Measurements from ENCODE around the gene DNM2.
"Not testable (repeated sequence)": the region's sequence is repeated elsewhere in the genome, so short reads cannot be mapped to it uniquely, and the experiment has no call there.

DNM2 gene
- 210 to 330 (median 286) reads per million in 3 experiments for total RNA-seq

DNA sequence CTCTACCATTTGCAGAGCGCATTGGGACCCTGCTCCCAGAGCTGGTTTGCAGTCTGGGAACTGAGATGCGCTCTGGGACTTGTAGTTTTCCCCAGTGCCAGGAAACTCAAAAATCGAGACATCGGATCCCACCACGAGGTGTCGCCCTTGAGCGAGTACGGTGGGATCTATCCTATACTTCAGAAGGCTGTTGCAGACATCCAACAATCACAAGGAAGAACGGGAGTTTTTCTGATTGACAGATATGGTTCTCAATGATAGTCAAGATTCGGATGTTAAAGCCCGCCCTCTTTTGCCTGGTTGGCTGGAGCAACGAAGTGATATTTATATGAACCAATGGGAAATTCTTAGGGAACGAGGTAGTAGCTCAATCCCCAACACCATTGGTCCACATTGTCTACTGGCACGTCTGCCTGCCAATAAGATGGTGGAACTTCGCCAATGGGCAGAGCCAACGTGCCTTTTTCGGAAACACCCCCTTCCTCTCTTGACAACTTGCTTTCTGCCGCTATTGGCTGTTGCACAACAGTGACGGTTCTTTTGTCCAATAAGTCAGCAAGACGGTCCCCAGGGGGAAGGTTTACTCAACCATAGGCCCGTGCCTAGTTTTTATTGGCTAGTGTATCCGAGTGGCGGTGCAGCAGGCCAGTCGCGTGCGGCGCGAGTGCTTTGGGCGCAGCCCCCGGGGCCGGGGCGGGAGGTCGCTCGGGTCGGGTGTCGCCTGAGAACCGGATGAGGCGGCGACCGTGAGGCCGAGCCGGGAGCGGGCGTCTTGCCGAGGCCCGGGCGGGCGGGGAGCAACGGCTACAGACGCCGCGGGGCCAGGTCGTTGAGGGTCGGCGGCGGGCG, at the start of gene DNM2:
Gene DNM2, plus strand, starts transcription at position 724 of the 849 bp plus-strand sequence. CDS start 164 bp downstream, outside the sequence.
- DNase-seq: peak; percentile 100

DNA sequence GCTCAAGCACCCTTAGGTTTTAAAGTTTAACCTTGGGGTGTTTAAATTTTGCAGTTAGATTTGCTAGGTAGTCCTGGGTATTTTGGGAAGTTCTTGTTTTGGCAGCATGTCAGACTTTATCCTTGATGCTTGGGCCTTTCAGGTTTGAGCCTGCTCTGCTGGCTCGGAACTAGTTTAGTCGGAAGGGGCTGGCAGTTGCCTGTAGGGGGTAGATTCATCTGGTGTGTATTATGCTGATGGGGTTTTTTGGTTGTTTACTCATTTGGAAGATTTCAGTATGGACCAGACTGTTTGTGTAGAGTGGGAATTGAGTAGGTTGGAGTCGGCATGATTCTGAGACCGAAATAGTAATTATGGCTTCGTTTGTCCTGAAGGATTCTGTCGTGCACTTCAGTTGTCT, 48.6 kb upstream of the DNM2 start:
- no peak for DNase-seq

- no peak for DNase-seq
Observed at GRCh38 chr19:10670182-10670581, 47.7 kb upstream of the DNM2 start.

DNA sequence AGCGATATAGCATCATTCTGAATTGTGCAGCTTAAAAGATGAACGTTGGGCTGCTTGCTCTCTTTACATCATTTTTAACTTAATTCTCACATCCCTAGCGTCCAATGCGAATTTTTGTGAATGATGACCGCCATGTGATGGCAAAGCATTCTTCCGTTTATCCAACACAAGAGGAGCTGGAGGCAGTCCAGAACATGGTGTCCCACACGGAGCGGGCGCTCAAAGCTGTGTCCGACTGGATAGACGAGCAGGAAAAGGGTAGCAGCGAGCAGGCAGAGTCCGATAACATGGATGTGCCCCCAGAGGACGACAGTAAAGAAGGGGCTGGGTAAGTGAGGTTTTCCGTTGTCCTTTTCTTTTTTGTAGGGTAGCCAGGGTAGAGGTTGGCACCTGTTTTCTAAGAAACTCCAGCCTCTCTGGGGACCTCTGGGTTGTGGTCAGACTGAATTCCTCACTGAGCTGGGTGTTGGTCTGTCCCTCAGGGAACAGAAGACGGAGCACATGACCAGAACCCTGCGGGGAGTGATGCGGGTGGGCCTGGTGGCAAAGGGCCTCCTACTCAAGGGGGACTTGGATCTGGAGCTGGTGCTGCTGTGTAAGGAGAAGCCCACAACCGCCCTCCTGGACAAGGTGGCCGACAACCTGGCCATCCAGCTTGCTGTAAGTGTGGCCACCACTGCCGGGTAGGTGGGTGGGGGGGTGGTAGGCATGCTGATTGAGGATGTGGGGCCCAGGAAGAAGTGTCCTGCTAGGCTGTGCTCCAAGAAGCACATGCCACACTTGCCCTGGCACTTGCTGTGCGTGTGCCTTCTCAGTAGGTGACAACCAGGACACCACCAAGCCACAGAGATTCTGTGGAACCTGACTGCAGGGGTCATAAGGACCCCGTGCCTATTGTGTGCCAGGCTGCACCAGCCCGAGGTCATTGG, 46.7 kb upstream of the DNM2 start:
- DNase-seq: no peak

GRCh38 chr19:10671922-10672321, 46.0 kb upstream of the DNM2 start:
- DNase-seq: not testable (repeated sequence)

- not testable (repeated sequence) for DNase-seq
Observed at GRCh38 chr19:10675214-10675613, 42.7 kb upstream of the DNM2 start.

DNA sequence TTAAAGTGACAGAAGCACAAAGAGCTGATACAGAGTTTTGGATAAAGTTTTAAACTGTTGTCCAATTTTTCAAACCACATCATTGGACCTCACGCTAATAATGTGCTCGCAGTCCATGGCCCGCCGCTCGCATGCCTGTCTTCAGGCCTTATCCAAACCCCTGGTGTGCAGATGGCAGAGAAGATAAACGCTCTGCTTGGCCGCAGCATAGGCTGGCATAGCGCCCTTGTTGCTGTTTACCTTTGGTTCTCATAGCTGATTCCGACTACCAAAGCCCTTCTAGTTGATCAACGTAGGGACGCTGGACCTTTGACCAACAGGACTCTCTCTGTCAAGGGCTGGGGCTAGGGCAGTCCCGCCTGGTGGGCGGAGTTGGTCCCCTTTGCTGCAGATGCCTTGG, 40.1 kb upstream of the DNM2 start:
- DNase-seq: no peak

- DNase-seq: no peak
Observed at GRCh38 chr19:10678813-10679212, 39.1 kb upstream of the DNM2 start.

GRCh38 chr19:10679743-10680142, 38.1 kb upstream of the DNM2 start:
- no peak for DNase-seq

DNA sequence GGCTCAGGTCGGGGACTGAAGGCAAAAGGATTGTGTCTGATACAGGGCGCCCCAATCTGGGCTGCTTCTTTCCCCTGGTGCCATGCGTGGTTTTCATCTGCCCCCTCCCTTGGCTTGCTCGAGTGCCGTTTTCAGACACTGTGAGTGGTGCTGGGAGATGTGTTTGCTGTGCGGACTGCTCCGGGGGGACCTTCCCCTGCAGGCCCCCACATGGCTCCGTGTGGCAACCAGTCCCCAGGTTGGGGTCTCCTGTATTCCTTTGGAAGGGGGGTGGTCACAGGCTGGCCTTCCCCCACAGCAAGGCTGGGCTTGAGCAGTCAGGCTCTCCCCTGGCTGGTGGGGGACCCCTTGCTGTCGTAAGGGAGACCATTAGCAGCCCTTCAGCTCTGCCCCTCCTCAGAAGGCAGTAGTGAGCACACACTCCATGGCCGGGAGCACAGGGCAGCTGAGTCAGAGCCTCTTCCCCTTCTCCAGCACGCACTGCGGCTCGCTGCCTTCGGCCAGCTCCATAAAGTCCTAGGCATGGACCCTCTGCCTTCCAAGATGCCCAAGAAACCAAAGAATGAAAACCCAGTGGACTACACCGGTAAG, 37.2 kb upstream of the DNM2 start:
- DNase-seq: no peak

DNA sequence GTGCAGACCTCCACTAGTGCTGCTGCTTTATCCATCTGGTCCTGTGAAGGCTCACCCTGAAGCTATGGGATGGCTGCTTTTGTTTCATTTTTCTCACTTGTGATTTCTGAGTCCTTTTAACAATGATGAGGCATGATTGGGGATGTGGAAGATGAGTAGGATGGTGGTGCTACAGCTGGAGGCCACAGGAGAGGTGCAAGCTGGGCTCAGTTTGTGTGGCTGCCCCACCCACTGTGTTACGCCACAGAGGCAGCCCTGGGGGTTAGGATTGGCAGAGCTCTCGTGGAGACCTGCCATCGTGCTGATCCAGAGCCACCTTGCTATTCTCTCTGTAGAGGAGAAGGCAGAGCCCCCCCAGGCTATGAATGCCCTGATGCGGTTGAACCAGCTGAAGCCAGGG, 36.2 kb upstream of the DNM2 start:
- DNase-seq: no peak

GRCh38 chr19:10682397-10683063, 35.3 kb upstream of the DNM2 start:
- DNase-seq: no peak

DNA sequence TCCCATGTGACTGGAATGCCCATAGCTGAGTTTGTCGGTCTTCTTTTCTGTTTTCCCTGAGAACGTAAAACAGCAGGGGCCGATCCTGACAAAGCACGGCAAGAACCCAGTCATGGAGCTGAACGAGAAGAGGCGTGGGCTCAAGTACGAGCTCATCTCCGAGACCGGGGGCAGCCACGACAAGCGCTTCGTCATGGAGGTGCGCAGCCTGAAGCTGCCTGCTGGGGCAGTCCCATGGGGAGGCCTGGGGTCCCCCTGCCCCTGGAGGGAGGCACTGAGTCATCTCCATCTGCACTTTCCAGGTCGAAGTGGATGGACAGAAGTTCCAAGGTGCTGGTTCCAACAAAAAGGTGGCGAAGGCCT, 34.8 kb upstream of the DNM2 start:
- DNase-seq: no peak

DNA sequence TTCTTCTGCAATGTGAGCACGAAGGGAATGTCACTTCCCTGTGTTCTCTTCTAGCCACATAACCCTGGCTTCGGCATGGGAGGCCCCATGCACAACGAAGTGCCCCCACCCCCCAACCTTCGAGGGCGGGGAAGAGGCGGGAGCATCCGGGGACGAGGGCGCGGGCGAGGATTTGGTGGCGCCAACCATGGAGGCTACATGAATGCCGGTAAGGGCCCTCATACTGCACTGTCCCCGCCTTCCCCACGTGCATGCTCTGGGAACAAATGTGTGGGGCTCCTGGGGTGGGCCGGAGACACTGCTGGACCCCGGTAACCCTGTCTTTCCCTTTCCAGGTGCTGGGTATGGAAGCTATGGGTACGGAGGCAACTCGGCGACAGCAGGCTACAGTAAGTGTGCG, 34.3 kb upstream of the DNM2 start:
- no peak for DNase-seq

DNA sequence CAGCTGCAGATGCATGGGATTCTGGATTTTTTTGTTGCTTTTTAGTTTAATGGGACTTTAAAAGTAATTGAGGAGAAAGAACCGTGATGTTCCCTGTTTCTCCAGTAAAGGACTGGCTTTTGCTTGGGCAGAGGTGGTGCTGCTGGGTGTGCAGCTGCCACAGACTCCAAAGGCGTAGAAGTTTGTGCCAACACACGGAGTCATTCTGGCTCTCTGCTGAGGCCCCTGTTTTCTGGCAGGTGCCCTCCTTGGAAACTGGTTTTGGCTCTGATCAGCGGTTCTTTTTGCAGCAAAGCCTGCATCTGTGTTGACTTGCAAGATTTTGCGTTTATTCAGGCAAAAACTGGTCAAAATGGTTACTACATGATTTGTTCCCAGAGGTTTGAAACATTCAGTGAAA, 32.7 kb upstream of the DNM2 start:
- DNase-seq: no peak

DNA sequence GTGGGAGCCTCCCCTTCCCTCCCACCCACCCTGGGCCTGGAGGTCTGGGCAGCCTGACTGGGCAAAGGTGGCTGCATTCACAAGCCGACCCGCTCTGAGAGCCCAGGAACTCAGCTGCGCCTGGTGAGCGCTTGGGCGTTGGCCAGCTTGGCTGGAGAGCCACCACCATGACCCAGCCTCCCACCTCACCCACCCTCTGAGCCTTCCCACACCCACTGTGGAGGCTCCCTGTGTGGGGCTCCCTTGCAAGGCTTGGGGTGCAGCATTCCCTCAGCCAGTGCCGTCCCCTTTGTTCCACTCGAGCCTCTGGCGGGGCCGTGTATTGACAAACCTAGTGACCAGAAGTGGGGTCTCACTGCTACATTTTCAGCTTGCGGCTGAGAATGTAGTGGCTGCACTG, 31.7 kb upstream of the DNM2 start:
- DNase-seq: no peak

DNA sequence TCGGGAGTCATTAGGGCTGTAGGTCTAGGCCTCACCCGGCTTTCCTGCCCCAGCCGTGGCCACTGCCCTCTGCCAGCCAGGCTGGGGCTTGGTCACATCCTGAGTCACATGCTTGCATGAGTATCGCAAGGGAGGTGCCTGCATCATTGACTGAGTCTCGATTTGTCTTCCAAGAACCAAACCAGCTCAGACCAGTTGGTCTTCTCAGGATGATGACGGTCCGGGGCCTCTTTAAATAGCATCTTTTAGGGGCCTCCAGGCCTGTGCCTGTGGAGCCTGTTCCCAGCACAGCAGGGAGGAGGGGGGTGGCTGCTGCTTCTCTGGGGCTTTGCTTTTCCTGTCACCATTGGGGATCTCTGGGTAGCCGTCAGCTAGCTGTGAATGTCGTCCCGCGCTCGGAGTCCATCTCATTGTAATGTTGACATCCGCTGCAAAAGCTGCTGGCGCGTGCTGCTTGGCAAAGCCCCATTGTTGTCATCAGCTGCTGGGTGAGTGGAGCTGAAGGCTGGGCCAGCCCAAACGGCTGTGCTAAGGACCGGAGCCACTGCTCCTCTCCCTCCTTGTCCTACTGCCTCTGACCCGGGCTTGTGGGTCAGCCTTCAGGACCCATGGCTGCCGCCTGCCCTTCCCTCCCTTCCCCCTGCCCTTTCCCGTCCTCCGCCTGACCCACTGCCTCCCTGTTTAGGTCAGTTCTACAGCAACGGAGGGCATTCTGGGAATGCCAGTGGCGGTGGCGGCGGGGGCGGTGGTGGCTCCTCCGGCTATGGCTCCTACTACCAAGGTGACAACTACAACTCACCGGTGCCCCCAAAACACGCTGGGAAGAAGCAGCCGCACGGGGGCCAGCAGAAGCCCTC, 31.0 kb upstream of the DNM2 start:
- no peak for DNase-seq

DNA sequence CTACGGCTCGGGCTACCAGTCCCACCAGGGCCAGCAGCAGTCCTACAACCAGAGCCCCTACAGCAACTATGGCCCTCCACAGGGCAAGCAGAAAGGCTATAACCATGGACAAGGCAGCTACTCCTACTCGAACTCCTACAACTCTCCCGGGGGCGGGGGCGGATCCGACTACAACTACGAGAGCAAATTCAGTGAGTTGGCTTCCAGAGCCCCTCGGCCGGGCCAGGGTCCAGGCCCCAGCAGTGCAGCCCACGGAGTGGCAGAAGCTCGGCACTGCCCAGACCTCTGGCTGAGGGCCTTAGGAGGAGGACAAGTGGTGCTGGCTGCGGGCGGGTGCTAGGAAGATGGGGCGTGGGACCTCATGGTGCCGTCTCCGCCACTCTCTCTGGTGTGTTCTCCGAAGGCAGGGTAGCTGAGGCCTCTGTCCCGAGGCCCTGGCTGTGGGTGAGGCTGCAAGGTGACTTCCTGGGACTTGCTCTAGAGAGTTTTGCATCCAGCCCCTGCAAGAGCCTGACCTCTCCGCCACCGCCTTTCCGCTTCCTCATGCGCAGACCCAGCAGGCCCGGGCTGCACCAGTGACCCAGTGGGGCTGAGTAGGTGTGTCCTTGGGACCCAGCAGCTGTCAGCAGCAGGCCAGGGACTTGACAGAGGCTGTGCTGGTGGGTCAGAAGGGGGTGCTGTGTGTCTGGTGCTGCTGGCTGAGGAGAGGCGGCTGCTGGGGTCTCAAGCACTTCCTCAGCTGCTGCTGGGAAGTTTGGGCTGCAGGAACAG, 30.2 kb upstream of the DNM2 start:
- no peak for DNase-seq

GRCh38 chr19:10688545-10689280, 29.2 kb upstream of the DNM2 start:
- DNase-seq: no peak

- no peak for DNase-seq
Observed at GRCh38 chr19:10690341-10690781, 27.5 kb upstream of the DNM2 start.

Measured in central memory CD4-positive, alpha-beta T cell (primary cell).